ENCODE measurements around the gene SPEM1. TPM values are rescaled to one million over a fixed set of nuclear protein-coding genes. Genes with fewer than 3 reads are reported as not detected.
"Not testable (repeated sequence)": the region's sequence is repeated elsewhere in the genome, so short reads cannot be mapped to it uniquely, and the experiment has no call there.

The SPEM1 gene
- total RNA-seq, 1 experiment from 2014 or later = not detected

DNA sequence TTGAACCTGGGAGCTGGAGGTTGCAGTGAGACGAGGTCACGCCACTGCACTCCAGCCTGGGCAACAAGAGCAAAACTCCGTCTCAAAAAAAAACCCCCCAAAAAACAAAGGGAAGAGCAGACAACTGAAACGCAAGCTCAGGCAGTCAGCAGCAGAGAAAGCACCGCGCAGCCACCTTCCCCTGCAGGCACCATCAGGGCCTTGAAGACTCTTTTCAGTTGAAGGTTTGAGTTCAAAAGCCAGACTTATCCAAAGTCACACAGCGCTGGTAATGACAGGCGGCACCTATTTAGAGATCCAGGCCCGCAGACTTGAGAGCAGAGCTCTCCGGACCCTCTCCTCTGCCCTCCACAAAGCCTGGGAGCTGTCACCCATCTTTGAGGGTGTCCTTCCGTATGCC is 48.2 kb downstream of the SPEM1 start:
- no peak for DNase-seq (ENCODE audit: unreplicated experiment)
- CTCF ChIA-PET = interaction anchor here (0.9 kb wide), 1 partner anchor 219 kb away, joined by 4 read pairs; no protein-coding TSS in a partner anchor
- Mint-ChIP-seq H3K36me3 (ENCODE audit: insufficient read depth, unreplicated experiment) (peaks cover 35% of the 10 kb centered on the region), H3K4me3 (ENCODE audit: unreplicated experiment) (no peak overlapping the region), H3K4me1 (ENCODE audit: insufficient read depth, unreplicated experiment) (no peaks in the 10 kb centered on the region), H3K27me3 (ENCODE audit: insufficient read depth, unreplicated experiment) (no peaks in the 10 kb centered on the region), H3K27ac (ENCODE audit: low read depth, unreplicated experiment) (no peak overlapping the region), H3K9me3 (ENCODE audit: unreplicated experiment) (no peaks in the 10 kb centered on the region)
- BruUV-seq (replicated peaks) = no TSS peak
- intact Hi-C loops (cut with micrococcal nuclease) = no loop called here
- TF ChIP-seq, protein P1, sequence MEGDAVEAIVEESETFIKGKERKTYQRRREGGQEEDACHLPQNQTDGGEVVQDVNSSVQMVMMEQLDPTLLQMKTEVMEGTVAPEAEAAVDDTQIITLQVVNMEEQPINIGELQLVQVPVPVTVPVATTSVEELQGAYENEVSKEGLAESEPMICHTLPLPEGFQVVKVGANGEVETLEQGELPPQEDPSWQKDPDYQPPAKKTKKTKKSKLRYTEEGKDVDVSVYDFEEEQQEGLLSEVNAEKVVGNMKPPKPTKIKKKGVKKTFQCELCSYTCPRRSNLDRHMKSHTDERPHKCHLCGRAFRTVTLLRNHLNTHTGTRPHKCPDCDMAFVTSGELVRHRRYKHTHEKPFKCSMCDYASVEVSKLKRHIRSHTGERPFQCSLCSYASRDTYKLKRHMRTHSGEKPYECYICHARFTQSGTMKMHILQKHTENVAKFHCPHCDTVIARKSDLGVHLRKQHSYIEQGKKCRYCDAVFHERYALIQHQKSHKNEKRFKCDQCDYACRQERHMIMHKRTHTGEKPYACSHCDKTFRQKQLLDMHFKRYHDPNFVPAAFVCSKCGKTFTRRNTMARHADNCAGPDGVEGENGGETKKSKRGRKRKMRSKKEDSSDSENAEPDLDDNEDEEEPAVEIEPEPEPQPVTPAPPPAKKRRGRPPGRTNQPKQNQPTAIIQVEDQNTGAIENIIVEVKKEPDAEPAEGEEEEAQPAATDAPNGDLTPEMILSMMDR (IDR thresholded peaks at IDR 0.05; ENCODE audit: unreplicated experiment) = no peak
- POLR2A ChIA-PET = interaction anchor here (0.6 to 2.8 kb wide), 3 partner anchors 8 to 17 kb away, joined by 3 to 16 read pairs (median 8); partner anchors contain the start of genes POLR2A and ZBTB4

GRCh38 chr17:7468804-7469389 is 48.8 kb downstream of the SPEM1 start:
- CTCF ChIA-PET = no interaction called here
- POLR2A ChIA-PET = interaction anchor here (2.0 to 2.8 kb wide), 2 partner anchors 11 to 16 kb away, joined by 5 to 16 read pairs; partner anchors contain the start of genes POLR2A and ZBTB4
- BruUV-seq (replicated peaks) = no TSS peak

GRCh38 chr17:7469843-7470242 is 49.7 kb downstream of the SPEM1 start:
- H3K4me3 Mint-ChIP-seq (ENCODE audit: unreplicated experiment); intact Hi-C loops (cut with micrococcal nuclease); H3K27ac Mint-ChIP-seq (ENCODE audit: low read depth, unreplicated experiment); H3K9me3 Mint-ChIP-seq (ENCODE audit: unreplicated experiment); H3K27me3 Mint-ChIP-seq (ENCODE audit: insufficient read depth, unreplicated experiment); H3K4me1 Mint-ChIP-seq (ENCODE audit: insufficient read depth, unreplicated experiment); BruUV-seq (replicated peaks); DNase-seq (ENCODE audit: unreplicated experiment): not testable (repeated sequence)
- CTCF ChIA-PET = interaction anchor here (1.0 to 1.2 kb wide), 2 partner anchors 17 to 91 kb away, joined by 4 read pairs; no protein-coding TSS in a partner anchor
- POLR2A ChIA-PET = interaction anchor here (2.0 kb wide), 1 partner anchor 10 kb away, joined by 5 read pairs; the partner anchor contains the start of gene ZBTB4
- peaks cover 38% of the 10 kb centered on the region for H3K36me3 Mint-ChIP-seq (ENCODE audit: insufficient read depth, unreplicated experiment)

More at GRCh38 chr17:7468804-7469389, 48.8 kb downstream of the SPEM1 start:
- peaks cover 41% of the 10 kb centered on the region for H3K36me3 Mint-ChIP-seq (ENCODE audit: insufficient read depth, unreplicated experiment)
- DNase-seq (ENCODE audit: unreplicated experiment) = no peak
- H3K9me3 Mint-ChIP-seq (ENCODE audit: unreplicated experiment) = no peaks in the 10 kb centered on the region
- intact Hi-C loops (cut with micrococcal nuclease) = no loop called here
- TF ChIP-seq, protein P1 (IDR thresholded peaks at IDR 0.05; ENCODE audit: unreplicated experiment) = no peak
- H3K4me1 Mint-ChIP-seq (ENCODE audit: insufficient read depth, unreplicated experiment) = no peaks in the 10 kb centered on the region
- H3K4me3 Mint-ChIP-seq (ENCODE audit: unreplicated experiment) = no peak overlapping the region
- no peak overlapping the region for H3K27ac Mint-ChIP-seq (ENCODE audit: low read depth, unreplicated experiment)
- no peaks in the 10 kb centered on the region for H3K27me3 Mint-ChIP-seq (ENCODE audit: insufficient read depth, unreplicated experiment)

DNA sequence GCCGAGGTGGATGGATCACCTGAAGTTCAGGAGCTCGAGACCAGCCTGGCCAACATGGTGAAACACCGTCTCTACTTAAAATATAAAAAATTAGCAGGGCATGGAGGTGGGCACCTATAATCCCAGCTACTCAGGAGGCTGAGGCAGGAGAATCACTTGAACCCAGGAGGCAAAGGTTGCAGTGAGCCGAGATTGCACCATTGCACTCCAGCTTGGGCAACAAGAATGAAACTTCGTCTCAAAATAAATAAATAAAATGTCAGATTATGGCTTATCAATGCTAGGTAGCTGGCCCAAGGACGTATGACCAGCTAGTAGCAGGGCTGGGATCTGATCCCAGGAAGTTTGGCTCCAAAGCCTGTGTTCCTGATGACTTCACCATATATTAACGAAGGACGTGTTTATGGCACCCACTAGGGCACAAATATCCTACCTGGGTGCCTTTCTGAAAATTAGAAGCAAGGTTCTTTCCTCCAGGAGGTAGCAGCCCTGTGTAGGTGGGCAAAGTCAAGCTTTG is 50.4 kb downstream of the SPEM1 start:
- H3K4me1 Mint-ChIP-seq (ENCODE audit: insufficient read depth, unreplicated experiment); intact Hi-C loops (cut with micrococcal nuclease); H3K27me3 Mint-ChIP-seq (ENCODE audit: insufficient read depth, unreplicated experiment); H3K4me3 Mint-ChIP-seq (ENCODE audit: unreplicated experiment); H3K27ac Mint-ChIP-seq (ENCODE audit: low read depth, unreplicated experiment); DNase-seq (ENCODE audit: unreplicated experiment); H3K9me3 Mint-ChIP-seq (ENCODE audit: unreplicated experiment); BruUV-seq (replicated peaks): not testable (repeated sequence)
- ChIA-PET CTCF (interaction anchor here (0.6 to 1.2 kb wide), 5 partner anchors 8 to 109 kb away, joined by 3 to 4 read pairs (median 3); no protein-coding TSS in a partner anchor), POLR2A (interaction anchor here (0.8 to 2.0 kb wide), 2 partner anchors 9 to 14 kb away, joined by 4 to 5 read pairs; partner anchors contain the start of gene ZBTB4)
- H3K36me3 Mint-ChIP-seq (ENCODE audit: insufficient read depth, unreplicated experiment) = peaks cover 35% of the 10 kb centered on the region

Other genes starting within 250 kb of the SPEM1 start
- gene ASGR1, start 241.0 kb upstream of the SPEM1 start, total RNA-seq (2022) = 0.37 and 0.59 TPM in 2 replicates
- 7.6 TPM in 2 replicates for gene DLG4, start 200.5 kb upstream of the SPEM1 start, total RNA-seq (2022)
- 387 and 413 TPM in 2 replicates for gene ACADVL, start 200.4 kb upstream of the SPEM1 start, total RNA-seq (2022)
- 34.9 and 37.4 TPM in 2 replicates for gene DVL2, start 185.8 kb upstream of the SPEM1 start, total RNA-seq (2022)
- 41.8 and 47.1 TPM in 2 replicates for gene PHF23, start 180.9 kb upstream of the SPEM1 start, total RNA-seq (2022)
- gene GABARAP, start 177.9 kb upstream of the SPEM1 start, total RNA-seq (2022) = 226 and 294 TPM in 2 replicates
- gene CTDNEP1, start 168.6 kb upstream of the SPEM1 start, total RNA-seq (2022) = 145 and 148 TPM in 2 replicates
- gene ELP5, start 168.1 kb upstream of the SPEM1 start, total RNA-seq (2022) = 81.0 and 91.3 TPM in 2 replicates
- gene CLDN7, start 157.8 kb upstream of the SPEM1 start, total RNA-seq (2022) = 20.8 and 23.9 TPM in 2 replicates
- gene SLC2A4, start 138.6 kb upstream of the SPEM1 start, total RNA-seq (2022) = not detected in 2 replicates
- gene YBX2, start 125.7 kb upstream of the SPEM1 start, total RNA-seq (2022) = 0.40 and 0.44 TPM in 2 replicates
- 1,142 and 1,190 TPM in 2 replicates for gene EIF5A, start 112.7 kb upstream of the SPEM1 start, total RNA-seq (2022)
- 29.4 and 49.8 TPM in 2 replicates for gene GPS2, start 105.0 kb upstream of the SPEM1 start, total RNA-seq (2022)
- 36.9 and 39.3 TPM in 2 replicates for gene NEURL4, start 91.0 kb upstream of the SPEM1 start, total RNA-seq (2022)
- gene ACAP1, start 83.8 kb upstream of the SPEM1 start, total RNA-seq (2022) = 4.4 and 4.9 TPM in 2 replicates
- gene KCTD11, start 68.2 kb upstream of the SPEM1 start, total RNA-seq (2022) = 9.2 and 10.1 TPM in 2 replicates
- not detected in 2 replicates for gene TMEM95, start 65.2 kb upstream of the SPEM1 start, total RNA-seq (2022)
- 6.4 and 8.0 TPM in 2 replicates for gene TNK1, start 39.2 kb upstream of the SPEM1 start, total RNA-seq (2022)
- 53.8 and 59.0 TPM in 2 replicates for gene PLSCR3, start 25.8 kb upstream of the SPEM1 start, total RNA-seq (2022)
- gene TMEM256, start 16.2 kb upstream of the SPEM1 start, total RNA-seq (2022) = 35.2 and 42.9 TPM in 2 replicates
- gene NLGN2, start 12.5 kb upstream of the SPEM1 start, total RNA-seq (2022) = 6.7 and 9.0 TPM in 2 replicates
- not detected in 2 replicates for gene SPEM2, start 5.3 kb downstream of the SPEM1 start, total RNA-seq (2022)
- gene SPEM3, start 8.5 kb downstream of the SPEM1 start, total RNA-seq (2022) = not detected in 2 replicates
- gene TMEM102, start 15.1 kb downstream of the SPEM1 start, total RNA-seq (2022) = 6.1 and 6.3 TPM in 2 replicates
- 0.84 and 2.1 TPM in 2 replicates for gene FGF11, start 19.2 kb downstream of the SPEM1 start, total RNA-seq (2022)
- 3.3 and 7.8 TPM in 2 replicates for gene CHRNB1, start 24.7 kb downstream of the SPEM1 start, total RNA-seq (2022)
- 26.3 and 29.1 TPM in 2 replicates for gene ZBTB4, start 59.3 kb downstream of the SPEM1 start, total RNA-seq (2022)
- not detected in 2 replicates for gene SLC35G6, start 61.1 kb downstream of the SPEM1 start, total RNA-seq (2022)
- gene POLR2A, start 64.0 kb downstream of the SPEM1 start, total RNA-seq (2022) = 89.6 and 107 TPM in 2 replicates
- gene TNFSF12, start 128.7 kb downstream of the SPEM1 start, total RNA-seq (2022) = 3.5 and 3.9 TPM in 2 replicates
- gene TNFSF13, start 138.4 kb downstream of the SPEM1 start, total RNA-seq (2022) = 6.3 and 10.8 TPM in 2 replicates
- gene SENP3, start 141.6 kb downstream of the SPEM1 start, total RNA-seq (2022) = 66.9 and 67.3 TPM in 2 replicates
- gene CD68, start 159.3 kb downstream of the SPEM1 start, total RNA-seq (2022) = 6.9 and 10.6 TPM in 2 replicates
- 52.0 and 56.5 TPM in 2 replicates for gene MPDU1, start 163.5 kb downstream of the SPEM1 start, total RNA-seq (2022)
- gene SOX15, start 169.8 kb downstream of the SPEM1 start, total RNA-seq (2022) = 32.6 and 34.4 TPM in 2 replicates
- 60.7 and 65.1 TPM in 2 replicates for gene FXR2, start 194.6 kb downstream of the SPEM1 start, total RNA-seq (2022)
- gene SAT2, start 207.5 kb downstream of the SPEM1 start, total RNA-seq (2022) = 66.8 and 82.7 TPM in 2 replicates
- gene SHBG, start 209.8 kb downstream of the SPEM1 start, total RNA-seq (2022) = 0.35 and 1.1 TPM in 2 replicates
- gene ATP1B2, start 230.6 kb downstream of the SPEM1 start, total RNA-seq (2022) = not detected in 2 replicates

All from MCF 10A (cell line).